ENCODE data around the gene NACC2. TPM values are rescaled to one million over a fixed set of nuclear protein-coding genes. Genes with fewer than 3 reads are reported as not detected.

The NACC2 gene
- total and polyA plus RNA-seq, 2 of the 8 experiments (the other 6 are each of a cell fraction or from before 2014, with no cell fraction given), result 8.3 to 14.0 TPM

DNA sequence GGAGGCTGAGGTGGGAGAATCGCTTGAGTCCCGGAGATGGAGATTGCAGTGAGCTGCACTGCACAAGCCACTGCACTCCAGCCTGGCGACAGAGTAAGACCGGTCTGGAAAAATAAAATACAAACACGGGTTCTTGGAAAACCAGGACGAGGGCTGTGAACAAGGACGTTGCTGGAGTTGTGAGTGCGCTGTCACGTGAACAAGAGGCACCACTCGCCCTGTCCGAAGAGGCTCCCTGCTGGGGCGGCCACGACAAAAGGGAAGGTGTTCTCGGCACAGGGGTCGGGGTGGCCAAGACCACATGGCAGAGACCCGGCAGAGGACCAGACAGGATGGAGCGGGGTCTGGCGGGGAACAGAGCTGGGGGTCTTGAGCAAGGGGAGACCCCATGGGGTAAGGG is 103.3 kb downstream of the NACC2 start:
- Histone ChIP-seq H3K18ac (ENCODE audit: extremely low read depth, low read length) (no peak overlapping the region; the same call in 1 of the 2 replicates), H3K23ac (ENCODE audit: insufficient read length) (no peak overlapping the region), H2BK120ac (replicated peaks; ENCODE audit: low read depth, low read length) (no peak overlapping the region), H3K27me3 (replicated peaks in 1 of 4; ENCODE audit: control insufficient read depth in 3 of 4, extremely low read depth in 1 of 4, insufficient read depth in 3 of 4, low read length in 3 of 4) (no peaks in the 10 kb centered on the region), H2BK15ac (ENCODE audit: low read length) (no peak overlapping the region), H4K8ac (ENCODE audit: extremely low read depth, insufficient read depth, low read length) (no peak overlapping the region), H3K27ac (ENCODE audit: low read depth, low read length) (no peak overlapping the region), H3K23me2 (ENCODE audit: low read depth, low read length) (no peaks in the 10 kb centered on the region; the same call in 1 of the 2 replicates), H3K9me3 (ENCODE audit: insufficient read depth in 2 of 2, low read depth in 1 of 2, low read length in 1 of 2) (no peaks in the 10 kb centered on the region), H3K4me2 (ENCODE audit: insufficient read depth in 1 of 2, low read depth in 2 of 2, low read length in 2 of 2) (no peak overlapping the region), H2AK5ac (ENCODE audit: low read depth, low read length) (no peak overlapping the region), H3K4me3 (ENCODE audit: extremely low read depth in 1 of 4, insufficient read depth in 2 of 4, low read depth in 3 of 4, low read length in 4 of 4) (no peak overlapping the region), H4K20me1 (replicated peaks in 1 of 2; ENCODE audit: control insufficient read depth in 1 of 2, insufficient read depth in 2 of 2, low read length in 2 of 2) (no peaks in the 10 kb centered on the region), H3K4ac (replicated peaks; ENCODE audit: insufficient read length, low read depth, low read length) (peak overlapping the region; percentile 87), H4K5ac (ENCODE audit: insufficient read length, low read depth, low read length) (no peak overlapping the region), H2BK20ac (ENCODE audit: low read length) (0 out of 2 replicates have a peak overlapping the region, but pooled peaks have one; percentile 61), H3K4me1 (replicated peaks in 1 of 4; ENCODE audit: control insufficient read depth in 3 of 4, insufficient read depth in 4 of 4, low read length in 3 of 4) (peaks cover 9 to 34% (median 27%) of the 10 kb centered on the region in 4 experiments), H2BK5ac (ENCODE audit: low read depth, low read length) (no peak overlapping the region), H3K79me2 (ENCODE audit: control insufficient read depth in 1 of 2, insufficient read depth in 2 of 2, low read length in 2 of 2) (no peaks in the 10 kb centered on the region), H2BK12ac (ENCODE audit: low read depth, low read length) (0 out of 2 replicates have a peak overlapping the region, but pooled peaks have one; percentile 12), H3K79me1 (ENCODE audit: low read depth, low read length) (no peaks in the 10 kb centered on the region), H3K36me3 (ENCODE audit: control insufficient read depth in 2 of 4, insufficient read depth in 4 of 4, low read length in 3 of 4) (no peaks in the 10 kb centered on the region), H3K56ac (replicated peaks; ENCODE audit: insufficient read length, low read depth, low read length) (no peak overlapping the region), H3K14ac (ENCODE audit: insufficient read length) (no peak overlapping the region), H2AFZ (ENCODE audit: low read length) (no peak overlapping the region), H4K91ac (replicated peaks; ENCODE audit: insufficient read length, low read length) (peak overlapping the region; percentile 85), H3K9ac (replicated peaks in 1 of 4; ENCODE audit: extremely low read depth in 1 of 4, low read depth in 3 of 4, low read length in 3 of 4) (no peak overlapping the region)
- TF ChIP-seq PHF8 (conservative IDR thresholded peaks at IDR 0.05; ENCODE audit: low read depth, low read length), result no peak
- TF ChIP-seq, protein P1, sequence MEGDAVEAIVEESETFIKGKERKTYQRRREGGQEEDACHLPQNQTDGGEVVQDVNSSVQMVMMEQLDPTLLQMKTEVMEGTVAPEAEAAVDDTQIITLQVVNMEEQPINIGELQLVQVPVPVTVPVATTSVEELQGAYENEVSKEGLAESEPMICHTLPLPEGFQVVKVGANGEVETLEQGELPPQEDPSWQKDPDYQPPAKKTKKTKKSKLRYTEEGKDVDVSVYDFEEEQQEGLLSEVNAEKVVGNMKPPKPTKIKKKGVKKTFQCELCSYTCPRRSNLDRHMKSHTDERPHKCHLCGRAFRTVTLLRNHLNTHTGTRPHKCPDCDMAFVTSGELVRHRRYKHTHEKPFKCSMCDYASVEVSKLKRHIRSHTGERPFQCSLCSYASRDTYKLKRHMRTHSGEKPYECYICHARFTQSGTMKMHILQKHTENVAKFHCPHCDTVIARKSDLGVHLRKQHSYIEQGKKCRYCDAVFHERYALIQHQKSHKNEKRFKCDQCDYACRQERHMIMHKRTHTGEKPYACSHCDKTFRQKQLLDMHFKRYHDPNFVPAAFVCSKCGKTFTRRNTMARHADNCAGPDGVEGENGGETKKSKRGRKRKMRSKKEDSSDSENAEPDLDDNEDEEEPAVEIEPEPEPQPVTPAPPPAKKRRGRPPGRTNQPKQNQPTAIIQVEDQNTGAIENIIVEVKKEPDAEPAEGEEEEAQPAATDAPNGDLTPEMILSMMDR (IDR thresholded peaks at IDR 0.05; ENCODE audit: control extremely low read depth in 1 of 3, insufficient read depth in 1 of 3, low read depth in 1 of 3, low read length in 3 of 3), result no peak
- no peak for TF ChIP-seq POLR2A (IDR thresholded peaks at IDR 0.05; ENCODE audit: control extremely low read depth in 1 of 2, low read depth in 2 of 2, low read length in 2 of 2)
- TF ChIP-seq RBBP5 (IDR thresholded peaks at IDR 0.05; ENCODE audit: borderline replicate concordance, low read depth, low read length), result no peak
- CTCF ChIA-PET (ENCODE audit: partially characterized antibody), result interaction anchor here (0.6 to 3.9 kb wide), 8 partner anchors 17 to 291 kb away, joined by 3 to 16 read pairs (median 3); no protein-coding TSS in a partner anchor
- POLR2A ChIA-PET (ENCODE audit: partially characterized antibody), result interaction anchor here (0.7 to 1.5 kb wide), 4 partner anchors 14 to 66 kb away, joined by 3 to 4 read pairs (median 3); no protein-coding TSS in a partner anchor
- DNase-seq (ENCODE audit: low read depth in 1 of 2, low spot score in 2 of 2) (no peak), FAIRE-seq (no peak)
- 85% methylated on average over 17 of the region's 18 CpGs; no CpG with 5 or more reads in 1 of the 2 experiments for WGBS, 2 experiments (ENCODE audit: extremely low coverage in 1 of 2, insufficient coverage in 1 of 2, insufficient read length in 1 of 2, insufficient replicate concordance in 2 of 2, low coverage in 1 of 2, low lambda C conversion rate in 2 of 2, missing lambda C conversion rate in 1 of 2)
